Measurements from ENCODE around the gene NTN1.
A peak's percentile ranks its signal among the peaks of the same experiment; 100 is the strongest.
"Not testable (repeated sequence)": the region's sequence is repeated elsewhere in the genome, so short reads cannot be mapped to it uniquely, and the experiment has no call there.

NTN1 gene

DNA sequence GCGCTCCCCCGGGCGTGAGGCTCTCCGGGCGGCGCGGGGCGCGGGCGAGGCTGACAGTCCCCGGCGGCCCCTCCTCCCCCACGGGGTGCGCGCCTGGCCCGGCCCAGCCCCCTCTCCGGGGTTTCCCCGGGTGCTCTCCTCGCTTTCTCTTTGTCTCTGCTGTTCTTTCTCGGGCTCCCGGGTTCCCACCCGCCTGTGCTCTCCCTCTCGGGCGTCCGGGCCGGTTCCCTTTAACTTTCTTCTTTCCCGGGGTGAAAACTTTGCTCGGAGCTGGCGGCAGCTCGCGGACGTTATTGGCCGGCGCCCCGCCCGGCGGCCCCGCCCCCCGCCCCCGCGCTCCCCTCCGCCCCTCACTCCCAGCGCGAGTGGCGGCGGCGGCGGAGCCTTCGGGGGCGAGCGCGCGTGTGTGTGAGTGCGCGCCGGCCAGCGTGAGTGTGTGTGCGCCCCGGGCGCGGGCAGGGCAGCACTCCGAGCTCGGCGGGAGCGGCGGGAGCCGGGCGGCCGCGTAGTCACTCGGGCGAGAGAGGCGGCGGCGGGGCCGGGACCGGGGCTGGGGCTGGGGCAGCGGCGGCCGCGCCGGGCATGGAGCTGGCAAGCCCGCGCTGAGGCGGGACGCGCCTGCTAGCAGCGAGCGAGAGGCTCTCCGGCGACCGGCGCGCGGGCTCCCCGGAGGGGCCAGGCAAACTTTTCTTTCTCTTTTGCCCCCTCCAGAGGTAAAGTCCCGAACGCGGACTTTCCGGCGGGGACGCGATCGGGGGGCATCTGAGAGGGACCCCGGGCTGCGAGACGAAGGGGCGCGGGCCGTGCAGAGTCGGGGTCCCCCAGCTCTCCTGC, at the start of gene NTN1:
NTN1 (plus strand) TSS at position 353 of the 834 bp plus-strand sequence. CDS start 864 bp downstream, outside the sequence.
- peak; percentile 52 for DNase-seq

DNA sequence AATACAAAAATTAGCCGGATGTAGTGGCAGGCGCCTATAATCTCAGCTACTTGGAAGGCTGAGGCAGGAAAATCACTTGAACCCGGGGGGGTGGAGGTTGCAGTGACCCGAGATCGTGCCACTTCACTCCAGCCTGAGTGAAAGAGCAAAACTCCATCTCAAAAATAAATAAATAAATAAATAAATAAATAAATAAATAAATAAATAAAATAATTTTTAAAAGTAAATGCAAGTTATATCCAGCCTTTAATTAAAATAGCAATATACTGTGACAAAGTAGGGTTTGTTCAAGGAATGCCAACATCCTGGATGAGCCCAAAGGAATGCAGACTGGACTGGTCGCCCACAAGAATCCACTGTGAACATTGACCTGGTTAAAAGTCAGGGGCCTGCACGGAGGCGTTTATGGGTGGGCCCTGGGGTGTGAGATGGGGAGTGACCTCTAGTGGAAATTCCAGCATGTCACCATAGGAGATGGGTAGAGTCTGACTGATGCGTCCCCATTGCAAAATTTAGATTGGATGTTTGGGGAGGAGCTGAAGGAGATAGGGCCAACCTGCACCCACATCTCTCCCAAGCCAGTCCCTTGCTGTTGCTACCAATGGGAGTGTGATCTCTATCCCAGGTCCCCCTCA, 46.1 kb upstream of the NTN1 start:
- no peak for DNase-seq

DNA sequence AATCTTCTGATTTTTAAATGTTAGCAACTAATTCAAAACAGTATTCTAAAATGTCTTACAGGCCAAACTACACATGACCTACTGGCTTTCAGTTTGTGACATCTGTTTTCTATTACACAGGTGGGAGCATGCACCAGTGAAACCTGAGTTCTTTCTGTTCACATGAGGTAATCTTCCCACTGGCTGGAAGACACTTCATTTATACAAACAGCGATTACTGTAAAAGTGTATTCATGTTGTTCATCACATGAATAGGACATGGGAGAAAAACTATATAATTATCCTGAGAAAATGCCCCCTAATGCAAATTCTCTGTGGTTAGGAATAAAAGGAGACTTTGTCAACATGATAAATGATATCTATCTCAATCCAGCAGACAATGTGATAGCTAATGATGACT, 44.7 kb upstream of the NTN1 start:
- DNase-seq, result no peak

DNA sequence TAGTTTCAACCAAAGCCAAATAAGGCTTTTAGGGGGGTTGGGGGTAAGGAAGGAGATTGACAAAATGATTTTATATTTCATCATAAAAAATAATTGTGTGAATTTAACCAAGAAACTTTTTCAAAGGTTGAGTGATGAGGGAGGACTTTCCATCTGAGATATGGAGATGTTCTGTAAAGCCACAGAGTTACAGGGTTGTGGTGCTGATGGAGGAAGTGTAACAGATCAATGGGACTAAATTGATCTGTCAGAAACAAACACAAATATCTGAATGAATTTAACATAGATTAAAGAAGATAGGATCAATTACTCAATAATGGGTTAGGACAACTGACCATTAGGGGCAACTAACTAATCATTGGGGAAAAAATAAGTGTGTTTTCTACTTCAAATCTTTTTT, 41.6 kb upstream of the NTN1 start:
- no peak for DNase-seq

DNA sequence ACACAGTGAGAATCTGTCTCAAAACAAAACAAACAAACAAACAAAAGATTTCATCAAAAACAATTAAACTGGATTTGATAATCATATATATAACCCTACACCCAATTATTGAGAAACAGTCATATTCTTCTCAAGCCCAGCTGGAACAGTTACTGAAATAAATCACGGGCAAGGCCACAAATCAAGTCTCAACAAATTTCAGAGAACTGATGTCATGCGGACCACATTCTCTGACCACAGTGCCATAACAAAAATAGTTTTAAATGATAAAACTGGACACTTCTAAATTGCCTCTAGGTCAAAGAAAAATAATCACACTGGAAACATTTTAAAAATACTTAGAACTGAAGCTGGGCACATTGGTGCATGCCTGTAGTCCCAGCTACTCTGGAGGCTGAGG, 39.9 kb upstream of the NTN1 start:
- DNase-seq, result no peak

DNA sequence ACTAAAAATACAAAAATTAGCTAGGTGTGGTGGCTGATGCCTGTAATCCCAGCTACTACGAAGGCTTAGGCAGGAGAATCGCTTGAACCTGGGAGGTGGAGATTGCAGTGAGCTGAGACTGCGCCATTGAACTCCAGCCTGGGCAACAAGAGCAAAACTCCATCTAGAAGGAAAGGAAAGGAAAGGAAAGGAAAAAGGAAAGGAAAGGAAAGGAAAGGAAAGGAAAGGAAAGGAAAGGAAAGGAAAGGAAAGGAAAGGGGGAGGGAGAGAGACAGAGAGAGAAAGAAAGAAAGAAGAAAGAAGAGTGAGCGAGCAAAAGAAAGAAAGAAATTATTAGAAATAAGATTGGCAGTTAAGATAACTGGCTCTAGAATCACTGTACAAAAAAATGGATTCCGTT, 37.1 kb upstream of the NTN1 start:
- not testable (repeated sequence) for DNase-seq

DNA sequence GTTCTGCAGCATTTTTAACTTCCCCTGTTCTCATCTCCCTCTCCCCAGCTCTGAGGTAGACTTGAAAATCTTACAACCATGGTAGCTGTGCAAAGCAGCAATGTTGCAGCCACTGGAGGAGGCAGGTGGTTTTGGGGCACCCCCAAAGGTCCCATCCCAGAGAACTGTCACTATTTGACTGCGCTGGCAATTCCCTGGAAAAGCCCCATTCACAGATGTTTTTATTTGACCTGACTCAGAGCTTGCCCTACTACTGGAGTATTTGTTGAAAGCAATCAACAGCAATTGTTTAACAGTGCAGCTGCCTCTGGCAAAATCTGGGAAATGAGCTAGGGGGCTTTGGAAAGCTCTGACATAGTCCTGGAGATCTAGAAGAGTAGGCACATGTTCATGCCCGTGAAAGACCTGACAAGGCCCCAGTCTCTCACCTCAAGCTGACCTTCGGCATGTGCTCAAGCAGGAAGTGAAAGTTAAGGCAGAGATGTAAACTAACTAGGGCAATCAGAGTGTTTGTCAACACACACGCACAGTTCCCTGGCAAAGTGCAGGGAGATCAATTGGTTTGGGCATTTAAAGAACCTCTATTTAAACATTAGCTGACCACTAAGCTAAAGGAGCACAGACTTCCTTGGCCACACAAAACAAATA, 36.1 kb upstream of the NTN1 start:
- no peak for DNase-seq

DNA sequence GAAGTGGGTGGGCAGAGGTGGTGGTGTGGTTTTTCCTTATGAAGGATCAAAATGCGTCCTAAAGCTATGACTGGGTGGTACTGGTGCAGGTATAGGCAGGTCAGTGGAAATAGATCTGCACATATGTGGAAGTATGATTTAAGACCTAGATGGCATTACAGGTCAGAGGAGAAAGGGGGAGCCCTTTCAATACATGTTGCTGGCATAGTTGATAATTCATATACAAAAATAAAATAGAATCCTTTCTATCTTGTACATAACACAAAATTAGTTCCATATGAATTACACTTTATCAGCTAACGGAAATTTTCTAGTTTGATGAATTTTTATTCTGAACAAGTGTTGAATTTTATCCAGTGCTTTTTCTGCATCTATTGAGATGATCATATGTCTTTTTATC, 35.0 kb upstream of the NTN1 start:
- DNase-seq, result no peak

DNA sequence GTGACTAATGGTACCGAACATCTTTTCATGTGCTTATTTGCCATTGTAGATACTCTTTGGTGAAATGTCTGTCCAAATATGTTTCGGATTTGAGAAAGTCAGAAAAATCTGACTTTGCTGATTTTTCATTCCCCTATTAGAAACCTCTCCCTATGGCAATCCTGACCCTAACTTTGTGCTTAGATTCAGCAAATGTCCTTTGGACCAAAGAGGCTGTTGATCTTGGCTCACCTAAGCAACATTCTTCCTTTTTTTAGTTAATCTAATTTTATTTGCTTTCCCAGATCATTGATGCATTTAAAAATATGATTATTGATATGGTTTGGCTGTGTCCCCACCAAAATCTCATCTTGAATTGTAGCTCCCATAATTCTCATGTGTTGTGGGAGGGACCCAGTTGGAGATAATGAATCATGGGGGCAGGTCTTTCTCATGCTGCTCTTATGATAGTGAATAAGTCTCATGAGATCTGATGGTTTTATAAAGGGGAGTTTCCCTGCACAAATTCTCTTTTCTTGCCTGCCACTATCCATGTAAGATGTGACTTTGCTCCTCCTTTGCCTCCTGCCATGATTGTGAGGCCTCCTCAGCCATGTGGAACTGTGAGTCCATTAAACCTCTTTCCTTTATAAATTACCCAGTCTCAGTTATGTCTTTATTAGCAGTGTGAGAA, 32.9 kb upstream of the NTN1 start:
- DNase-seq, result not testable (repeated sequence)

DNA sequence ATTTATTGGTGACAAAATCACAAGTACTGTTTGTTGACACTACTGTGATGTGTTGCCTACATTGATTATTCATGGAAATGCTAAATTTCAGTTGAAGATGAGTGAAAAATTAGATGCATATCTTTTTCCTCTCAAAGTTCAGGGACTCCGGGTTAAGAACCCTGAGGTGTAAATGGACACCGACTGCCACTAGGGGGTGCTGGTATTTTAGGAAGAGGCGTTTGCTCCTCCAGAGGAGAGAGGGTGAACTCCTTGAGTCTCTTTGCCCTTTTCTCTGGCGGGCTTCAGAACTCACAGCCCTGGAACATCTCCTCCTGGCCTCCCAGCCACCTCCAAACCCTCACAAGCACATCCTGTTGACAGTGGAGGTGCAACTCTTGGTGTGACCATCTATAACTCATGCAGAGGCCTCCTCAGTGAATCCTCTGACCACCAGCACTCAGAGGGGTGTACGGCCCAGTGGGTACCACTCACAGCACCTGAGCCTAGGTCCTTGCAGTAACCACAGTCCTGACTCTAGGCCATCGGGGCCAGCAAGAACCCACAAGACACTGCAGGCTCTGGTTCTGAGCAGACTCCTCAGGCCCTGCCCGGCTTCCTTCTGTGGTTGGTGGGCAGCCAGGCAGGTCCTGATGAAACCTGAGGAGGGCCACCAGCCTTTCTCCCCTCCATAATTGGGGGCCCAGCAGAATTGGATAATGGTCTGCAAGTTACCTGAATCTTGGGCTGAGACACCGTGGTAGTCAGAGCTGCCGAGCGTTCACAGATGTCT, 29.6 kb upstream of the NTN1 start:
- DNase-seq, result peak; percentile 65

DNA sequence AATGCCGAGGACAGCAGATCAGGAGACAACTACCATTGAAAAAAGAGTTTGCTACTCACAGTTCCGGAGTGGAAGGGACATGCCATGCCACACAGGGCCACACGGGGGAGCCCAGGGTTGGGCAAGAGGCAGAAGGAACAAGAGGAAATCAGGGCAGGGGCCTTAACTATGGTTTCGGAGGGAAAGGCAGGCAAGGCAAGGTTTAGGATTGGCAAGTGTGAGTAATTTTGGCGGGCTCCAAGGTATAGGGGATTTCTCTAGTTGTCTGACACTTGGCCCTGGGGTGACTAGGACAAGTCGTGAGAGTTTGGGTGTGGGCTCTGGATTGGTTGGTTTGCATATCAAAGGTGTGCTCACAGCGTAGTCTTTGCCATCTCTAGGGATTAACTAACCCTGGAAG, 27.0 kb upstream of the NTN1 start:
- DNase-seq, result peak; percentile 68

DNA sequence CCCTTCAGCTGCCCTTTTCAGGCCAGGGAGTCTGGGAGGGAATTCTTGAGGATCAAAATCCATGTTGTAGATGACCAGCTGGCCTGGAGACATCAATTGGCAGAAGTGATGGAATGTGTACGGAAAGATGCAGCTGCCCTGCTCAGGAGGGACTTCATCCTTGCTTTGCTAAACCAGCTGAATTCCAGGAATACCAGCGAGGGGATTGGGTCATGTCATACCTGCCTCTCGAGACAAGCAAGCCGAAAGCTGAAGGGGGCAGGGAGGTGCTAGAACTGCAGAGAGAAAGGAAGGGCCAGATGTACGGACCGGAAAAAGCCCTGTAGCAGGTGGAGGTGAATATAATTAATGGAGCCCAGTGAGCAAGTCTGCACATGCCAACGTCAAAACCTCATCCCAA, 25.6 kb upstream of the NTN1 start:
- no peak for DNase-seq

DNA sequence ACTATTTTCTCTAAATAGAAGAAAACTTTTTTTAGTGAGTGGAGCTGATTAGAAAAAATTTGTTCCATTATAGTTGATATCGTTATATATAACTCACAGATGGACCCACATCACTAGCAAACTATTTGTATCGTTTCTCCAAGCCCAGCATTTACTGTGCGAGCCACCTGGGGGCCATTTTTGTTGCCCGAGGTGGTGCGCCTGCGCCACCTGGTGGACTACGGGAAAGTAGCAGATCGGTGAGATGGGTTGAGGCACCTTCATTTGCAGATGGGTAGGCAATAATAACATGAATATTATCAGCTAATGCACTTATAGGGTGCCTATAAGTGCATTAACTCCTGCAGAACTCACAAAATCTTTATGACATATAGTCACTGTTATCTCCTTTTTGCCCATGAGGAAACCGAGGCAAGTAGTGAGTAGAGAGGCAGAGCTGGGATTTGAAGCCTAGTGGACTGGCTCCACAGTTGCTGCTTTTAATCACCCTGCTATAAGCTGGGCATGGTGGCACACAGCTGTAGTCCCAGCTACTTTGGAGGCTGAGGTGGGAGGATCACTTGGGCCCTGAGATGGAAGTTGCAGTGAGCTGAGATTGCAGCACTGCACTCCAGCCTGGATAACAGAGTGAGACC, 23.2 kb upstream of the NTN1 start:
- DNase-seq, result peak; percentile 81

DNA sequence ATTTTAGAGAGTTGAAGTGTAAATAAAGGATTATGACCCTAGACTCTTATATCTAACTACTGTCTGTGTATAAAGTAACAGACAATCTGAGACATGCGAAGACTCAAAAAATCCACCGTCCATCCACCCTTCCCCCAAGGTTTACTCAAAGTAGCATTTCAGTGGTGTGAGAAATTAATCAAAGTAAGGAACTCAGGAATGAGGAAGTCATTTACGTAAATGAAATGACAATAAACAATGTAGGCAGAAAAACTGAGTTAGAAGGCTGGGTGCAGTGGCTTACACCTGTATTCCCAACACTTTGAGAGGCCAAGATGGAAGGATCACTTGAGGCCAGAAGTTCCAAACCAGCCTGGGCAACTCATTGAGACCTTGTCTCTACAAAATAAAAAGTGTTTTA, 19.8 kb upstream of the NTN1 start:
- DNase-seq, result no peak

DNA sequence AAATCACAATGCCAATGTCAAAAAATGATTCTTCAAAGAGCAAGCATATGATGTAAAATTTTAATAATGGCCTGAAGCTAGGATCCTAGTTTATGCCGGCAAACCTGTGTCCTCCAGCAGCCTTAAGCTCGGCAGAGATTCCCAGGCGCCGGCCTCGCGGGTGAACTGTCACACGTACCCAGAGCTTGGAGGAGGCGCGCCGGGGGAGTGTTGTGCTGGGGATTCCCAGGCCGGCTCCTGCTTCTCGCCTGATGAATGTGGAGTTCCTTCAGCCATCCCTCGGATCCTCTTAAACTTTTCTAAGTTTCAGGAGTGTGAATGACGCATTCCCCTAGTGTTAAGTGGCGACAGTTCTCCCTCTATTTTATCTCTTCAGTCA, 19.1 kb upstream of the NTN1 start:
- no peak for DNase-seq

DNA sequence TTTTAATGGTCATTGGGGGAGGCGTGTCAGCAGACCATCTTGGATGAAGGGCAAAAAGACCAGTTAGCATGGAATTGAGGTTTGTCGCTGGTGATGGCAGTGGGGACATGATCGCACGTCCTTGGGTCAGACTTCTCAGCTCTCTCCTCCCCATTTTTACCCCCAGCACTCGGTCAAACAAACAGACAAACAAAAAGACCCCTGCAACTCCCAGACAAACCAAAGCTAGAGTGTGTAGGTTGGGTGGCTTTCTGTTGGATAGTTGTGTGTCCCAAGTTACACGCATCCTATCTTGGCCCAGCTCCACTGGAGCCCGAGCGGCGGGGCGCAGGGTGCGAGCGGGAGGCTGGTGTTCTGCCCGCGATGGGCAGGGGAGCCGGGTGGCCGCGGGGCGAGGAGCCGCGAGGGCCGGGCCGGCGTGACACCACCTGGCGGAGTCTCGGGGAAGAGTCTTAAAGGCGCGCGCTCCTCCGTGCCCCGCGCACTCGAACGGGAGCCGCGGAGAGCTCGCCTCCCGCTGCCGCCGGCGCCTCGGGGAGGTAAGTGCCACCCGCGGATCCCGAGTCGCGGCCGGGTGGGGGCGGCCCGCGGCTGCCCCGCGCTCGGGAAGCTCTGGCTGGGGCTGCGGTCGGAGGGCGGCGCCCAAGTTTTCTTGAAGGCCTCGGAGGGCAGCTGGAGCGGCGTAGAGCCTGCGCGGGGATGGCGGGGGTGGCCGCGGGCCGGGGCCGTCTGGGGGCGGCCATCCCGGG, 18.5 kb upstream of the NTN1 start:
- DNase-seq, result no peak

DNA sequence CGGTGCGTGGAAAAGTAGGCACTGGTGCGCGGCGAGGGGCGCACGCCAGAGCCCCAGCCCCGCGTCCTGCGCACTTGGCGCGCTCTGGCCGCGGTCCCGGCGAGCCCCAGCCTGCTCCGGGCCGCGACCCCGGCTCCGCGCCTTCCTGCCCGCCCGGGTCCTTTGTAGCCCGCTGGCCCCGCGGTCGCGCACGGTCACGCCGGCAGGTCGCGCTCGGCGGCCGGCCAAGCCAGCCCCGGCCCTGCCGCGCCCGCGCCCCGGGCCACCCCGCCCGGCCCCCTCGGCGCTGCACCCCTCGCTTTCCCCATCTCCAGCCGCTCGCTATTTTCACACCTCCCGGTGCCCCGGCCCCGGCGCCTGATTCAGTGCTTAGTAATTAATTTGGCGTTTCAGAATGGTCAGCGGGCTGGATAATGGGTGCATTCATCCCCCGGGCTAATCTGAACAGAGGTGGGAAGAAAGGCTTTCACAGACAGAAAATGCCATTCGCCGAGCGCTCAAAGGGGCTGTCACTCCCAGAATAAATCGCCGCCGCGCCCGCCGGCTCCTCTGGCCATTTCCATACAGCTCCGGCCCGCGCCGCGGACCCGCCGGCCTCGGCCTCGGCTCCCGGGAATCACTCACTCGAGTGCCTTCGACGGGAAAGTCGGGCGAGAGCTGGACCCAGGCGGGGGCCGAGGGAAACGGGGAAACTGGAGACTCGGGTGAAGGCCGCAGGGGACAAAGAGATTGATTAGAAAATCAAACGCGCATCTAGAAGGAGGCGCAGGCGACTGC, 17.8 kb upstream of the NTN1 start:
- no peak for DNase-seq

DNA sequence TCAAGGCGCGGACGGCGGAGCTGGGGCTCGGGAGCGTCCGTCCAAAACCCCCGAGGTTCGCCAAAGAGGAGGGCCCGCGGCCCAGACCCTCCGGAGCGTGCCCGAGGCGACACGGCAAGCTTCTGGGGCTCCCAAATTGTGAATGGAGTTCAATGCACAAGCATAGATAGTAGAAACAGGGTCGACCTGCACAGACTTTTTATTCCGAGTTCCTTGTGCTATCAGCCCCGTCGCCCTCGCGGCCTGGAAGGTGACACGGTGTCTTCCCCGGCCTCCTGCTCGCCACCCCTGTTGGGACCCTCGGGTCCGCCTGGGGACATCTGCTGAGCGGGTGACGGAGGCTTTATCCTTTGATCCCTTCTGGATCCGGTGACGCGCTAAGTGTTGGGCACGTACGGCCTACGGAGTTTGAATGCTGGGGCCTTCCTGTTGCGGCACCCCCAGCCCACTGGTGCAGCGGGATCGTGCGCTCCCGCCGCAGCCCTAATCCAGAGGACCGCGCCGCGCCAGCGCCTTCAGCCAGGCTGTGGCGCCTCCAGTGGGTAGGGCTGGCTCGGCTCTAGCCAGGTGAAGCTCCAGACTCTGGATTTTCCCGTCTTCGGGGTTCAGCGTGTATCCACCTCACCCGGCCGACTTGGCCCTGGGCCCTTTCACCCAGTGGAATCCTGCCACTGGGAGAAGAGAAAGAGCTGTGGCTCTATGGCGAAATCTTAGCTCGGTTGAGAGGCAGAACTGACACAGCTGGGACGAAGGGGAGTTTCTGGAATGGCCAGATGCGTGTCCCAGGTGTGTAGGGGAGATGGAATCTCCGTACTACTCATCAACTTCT, 17.0 kb upstream of the NTN1 start:
- no peak for DNase-seq

DNA sequence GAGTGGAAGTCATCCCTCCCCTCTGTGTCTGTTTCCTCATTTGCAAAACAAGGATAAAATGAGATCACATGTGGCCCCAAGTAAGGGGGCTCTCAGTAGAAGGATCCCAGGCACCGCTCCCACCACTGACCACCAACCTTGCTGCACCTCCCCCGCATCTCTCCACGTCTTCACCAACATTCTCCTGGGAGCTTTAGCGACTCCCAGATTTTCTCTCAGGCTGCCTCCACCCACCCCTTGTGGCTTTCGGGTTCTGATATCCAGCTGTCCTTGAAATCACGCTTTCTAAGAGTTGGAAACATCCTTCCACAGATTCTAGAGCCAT, 16.4 kb upstream of the NTN1 start:
- DNase-seq, result no peak

Measured in activated CD4-positive, CD25-positive, alpha-beta regulatory T cell treated with anti-CD3 and anti-CD28 coated beads, Interleukin-2, amount 50 U/mL, for 72 hours (primary cell).